GM21381 (cell line): ENCODE results near the gene MSRB1.
A peak's percentile ranks its signal among the peaks of the same experiment; 100 is the strongest.
"Not testable (repeated sequence)": the region's sequence is repeated elsewhere in the genome, so short reads cannot be mapped to it uniquely, and the experiment has no call there.

Experiments
- ATAC-seq: cut with Tn5 transposase; IDR thresholded peaks from one replicate; pipeline ENCODE4 v1.9.1; 2021; ENCODE audit warnings: mild to moderate bottlenecking, moderate library complexity; ENCODE audit not compliant: unreplicated experiment

The MSRB1 gene

GRCh38 chr16:1962161-1963153 is 19.5 kb upstream of the MSRB1 start:
- ATAC-seq, result not testable (repeated sequence)

- ATAC-seq, result no peak
Measured at GRCh38 chr16:1961651-1962067, 18.7 kb upstream of the MSRB1 start.

- ATAC-seq, result no peak
Measured at GRCh38 chr16:1960665-1961630, 17.9 kb upstream of the MSRB1 start.

- peak; percentile 71 for ATAC-seq
Measured at GRCh38 chr16:1959269-1960039, 16.5 kb upstream of the MSRB1 start, which contains the start of gene NDUFB10. NDUFB10 (plus strand) TSS chr16:1959538; CDS start chr16:1959625, 87 bp downstream.

- peak; percentile 3 for ATAC-seq
Measured at GRCh38 chr16:1958715-1959268, 15.8 kb upstream of the MSRB1 start.

GRCh38 chr16:1958143-1958491 is 15.1 kb upstream of the MSRB1 start:
- not testable (repeated sequence) for ATAC-seq

GRCh38 chr16:1957434-1958142 is 14.6 kb upstream of the MSRB1 start:
- ATAC-seq, result not testable (repeated sequence)

- ATAC-seq, result no peak
Measured at GRCh38 chr16:1953734-1954133, 10.7 kb upstream of the MSRB1 start.

GRCh38 chr16:1950559-1950958 is 7.6 kb upstream of the MSRB1 start:
- ATAC-seq, result no peak

- no peak for ATAC-seq
Measured at GRCh38 chr16:1950047-1950446, 7.0 kb upstream of the MSRB1 start.

GRCh38 chr16:1949507-1949906 is 6.5 kb upstream of the MSRB1 start:
- no peak for ATAC-seq

GRCh38 chr16:1947369-1947670 is 4.3 kb upstream of the MSRB1 start:
- ATAC-seq, result no peak

GRCh38 chr16:1946495-1947368 is 3.7 kb upstream of the MSRB1 start:
- ATAC-seq, result no peak

GRCh38 chr16:1945559-1946391 is 2.8 kb upstream of the MSRB1 start:
- no peak for ATAC-seq

GRCh38 chr16:1944612-1945199 is 1.7 kb upstream of the MSRB1 start:
- ATAC-seq, result no peak

GRCh38 chr16:1942047-1942809 is 771 bp downstream of the MSRB1 start:
- no peak for ATAC-seq
